ENCODE measurements around the gene STX18.

GRCh38 chr4:4585012-4585670 lies 43.3 kb upstream of the STX18 start:
- TF ChIP-seq YY1 (IDR thresholded peaks at IDR 0.05; ENCODE audit: insufficient read depth, insufficient read length) = no peak
- TF ChIP-seq SUZ12 (IDR thresholded peaks at IDR 0.05; ENCODE audit: extremely low read depth, insufficient read depth, insufficient read length) = no peak
- TF ChIP-seq ZNF274 (IDR thresholded peaks at IDR 0.05; ENCODE audit: low read depth, low read length) = no peak

Data from NT2/D1 (cell line).